Spleen (tissue), 11 donors: ENCODE measurements around the gene CDH26. TPM values are rescaled to one million over a fixed set of nuclear protein-coding genes. Genes with fewer than 3 reads are reported as not detected.

ENCODE experiments used
- DNase-seq: peaks from one replicate; pipeline ENCODE4 v3.0.0-alpha.2; 2020
- H3K27ac ChIP-seq, 8 donors: fragments of 200-600 bp; sonication (generic) in 7 of 8; 1 replicate in 4 of 8; 2 replicates in 4 of 8; pipeline versions ENCODE4 v1.5.0 to v1.8.0; 2016 to 2021; ENCODE audit warnings: inconsistent platforms in 4 of 8, mild to moderate bottlenecking in 4 of 8, moderate library complexity in 1 of 8
- H3K27me3 ChIP-seq, 7 donors: fragments of 200-600 bp; sonication (generic) in 6 of 7; replicated peaks in 1 of 7; 1 replicate in 4 of 7; 2 replicates in 3 of 7; pipeline versions ENCODE4 v1.5.0 to v1.8.0; 2016 to 2021; ENCODE audit warnings: inconsistent platforms in 3 of 7, mild to moderate bottlenecking in 1 of 7
- H3K36me3 ChIP-seq, 6 donors: fragments of 200-600 bp; sonication (generic) in 5 of 6; 1 replicate in 4 of 6; 2 replicates in 2 of 6; pipeline versions ENCODE4 v1.5.0 to v1.8.0; 2016 to 2021; ENCODE audit warnings: inconsistent platforms in 2 of 6
- H3K4me1 ChIP-seq, 6 donors: fragments of 200-600 bp; sonication (generic) in 5 of 6; 1 replicate in 3 of 6; 2 replicates in 3 of 6; pipeline versions ENCODE4 v1.5.0 to v1.8.0; 2016 to 2021; ENCODE audit warnings: inconsistent platforms in 3 of 6
- H3K4me3 ChIP-seq, 8 donors: fragments of 200-600 bp; sonication (generic) in 7 of 8; 1 replicate in 4 of 8; 2 replicates in 4 of 8; pipeline versions ENCODE4 v1.5.0 to v1.8.0; 2016 to 2021; ENCODE audit warnings: inconsistent platforms in 4 of 8, mild to moderate bottlenecking in 4 of 8, moderate library complexity in 2 of 8
- H3K9me3 ChIP-seq, 8 donors: fragments of 200-600 bp; sonication (generic) in 7 of 8; 1 replicate in 4 of 8; 2 replicates in 4 of 8; pipeline versions ENCODE4 v1.5.0 to v1.8.0; 2016 to 2021; ENCODE audit warnings: inconsistent platforms in 4 of 8
- POLR2A ChIP-seq, 3 donors: fragments of 450-650 bp; IDR thresholded peaks; one replicate each; pipeline ENCODE4 v1.5.1; 2017; ENCODE audit warnings: antibody characterized with exemption in 3 of 3, mild to moderate bottlenecking in 1 of 3
- POLR2AphosphoS5 ChIP-seq, 3 donors: sonication (generic); formaldehyde crosslinking; IDR thresholded peaks; one replicate each; pipeline ENCODE4 v1.5.1; 2017; ENCODE audit warnings: antibody characterized with exemption in 3 of 3
- WGBS, 5 donors: extraction: QIAGEN DNeasy Blood & Tissue Kit in 3 of 5; methylation state at CpG; one replicate each; pipeline versions ENCODE4 v1.1.5 to v1.1.7; 2013 to 2018; 5-methylcytosine and 5-hydroxymethylcytosine counted together
- intact Hi-C: fragments of 100-400 bp; cut with DNase I; formaldehyde crosslinking; loops from one replicate; pipeline ENCODE4 v1.15.0; 2023; ENCODE audit warnings: low total_unique reads
- polyA plus RNA-seq, 3 donors: library from polyadenylated mRNA; stranded (reverse); fragments of 200-250 nt; gene quantifications; one replicate each; pipeline ENCODE4 v1.2.1, GENCODE V29; 2013
- total RNA-seq, 7 donors: library from RNA; depleted of rRNA in 3 of 7; stranded (reverse); fragments of >200 nt in 3 of 7; fragmentation: NEBNext Ultra II Directional in 4 of 7; extraction: Animal tissue kit (Norgen Biotek cat#: 25700) in 4 of 7; gene quantifications; one replicate each; pipeline versions ENCODE4 v1.1.0 to v1.2.1, GENCODE V29; 2016 to 2021
- TF ChIP-seq, protein P1 (sequence below), 11 experiments: fragments of 200-600 bp in 7 of 11; fragments of 450-650 bp in 4 of 11; sonication (generic) in 4 of 11; IDR thresholded peaks in 8 of 11; conservative IDR thresholded peaks in 3 of 11; 1 replicate in 7 of 11; 2 replicates in 4 of 11; pipeline versions ENCODE4 v1.4.0 to v1.8.0; 2016 to 2021; ENCODE audit warnings: antibody characterized with exemption in 11 of 11, inconsistent platforms in 4 of 11, mild to moderate bottlenecking in 1 of 11
- donor health status: healthy with polysubstance abuse.
- donor health status: DM: no; HTN: no; CAD: no; lungs with moderate emphysema.
- donor health status: DM: no; HTN: no; CAD: no.
- donor health status: Bipolar disorder and iron deficiency.
- donor health status: healthy.
- donor health status: DM: no; HTN: no; CAD: no.
- donor health status: DM: yes; HTN: yes; CAD: no.

Gene CDH26
- total and polyA plus RNA-seq, 10 donors = 0.70 to 6.2 (median 2.0) TPM

DNA sequence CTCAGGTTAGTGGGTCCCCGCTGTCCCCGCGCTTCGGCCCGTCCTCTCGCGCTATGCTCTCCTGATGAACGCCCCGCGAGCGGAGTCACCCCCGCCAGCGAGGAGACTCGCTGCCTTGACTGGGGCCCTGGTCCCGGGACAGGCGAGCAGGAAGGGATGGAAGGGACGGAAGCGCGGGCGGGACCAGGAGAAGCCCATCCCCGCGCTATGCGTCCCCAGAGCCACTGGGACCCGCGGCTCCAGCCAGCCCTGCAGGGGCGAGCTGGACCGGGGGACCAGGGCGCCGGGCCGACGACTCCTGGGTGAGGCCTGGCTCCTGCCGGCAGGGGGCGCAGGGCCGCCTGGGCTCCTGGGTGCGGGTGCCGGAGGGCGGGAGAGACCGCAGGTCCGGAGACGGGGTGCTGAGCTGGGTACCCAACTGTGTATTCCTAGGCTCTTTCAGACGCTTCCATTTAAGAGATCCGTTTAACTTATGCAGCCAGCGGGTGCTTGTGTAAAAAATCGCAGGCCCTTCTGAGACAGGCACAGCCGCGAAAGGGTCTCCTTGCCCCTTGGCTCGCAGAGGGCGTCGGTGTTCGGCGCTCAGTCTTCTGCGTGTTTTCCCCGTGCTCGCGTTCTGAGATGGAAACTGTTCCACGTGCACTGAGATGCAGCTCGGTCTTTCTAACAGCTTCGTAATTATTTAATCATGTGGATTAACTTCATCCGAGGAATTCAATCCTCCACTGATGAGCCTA, 24.2 kb upstream of the CDH26 start:
- no peaks in the 10 kb centered on the region for H3K27me3 ChIP-seq
- peaks cover 25 to 65% (median 46%) of the 10 kb centered on the region in 6 donors for H3K4me1 ChIP-seq
- H3K4me3 ChIP-seq = peak overlapping the region; percentile 52 to 73 (median 68)
- TF ChIP-seq, protein P1, sequence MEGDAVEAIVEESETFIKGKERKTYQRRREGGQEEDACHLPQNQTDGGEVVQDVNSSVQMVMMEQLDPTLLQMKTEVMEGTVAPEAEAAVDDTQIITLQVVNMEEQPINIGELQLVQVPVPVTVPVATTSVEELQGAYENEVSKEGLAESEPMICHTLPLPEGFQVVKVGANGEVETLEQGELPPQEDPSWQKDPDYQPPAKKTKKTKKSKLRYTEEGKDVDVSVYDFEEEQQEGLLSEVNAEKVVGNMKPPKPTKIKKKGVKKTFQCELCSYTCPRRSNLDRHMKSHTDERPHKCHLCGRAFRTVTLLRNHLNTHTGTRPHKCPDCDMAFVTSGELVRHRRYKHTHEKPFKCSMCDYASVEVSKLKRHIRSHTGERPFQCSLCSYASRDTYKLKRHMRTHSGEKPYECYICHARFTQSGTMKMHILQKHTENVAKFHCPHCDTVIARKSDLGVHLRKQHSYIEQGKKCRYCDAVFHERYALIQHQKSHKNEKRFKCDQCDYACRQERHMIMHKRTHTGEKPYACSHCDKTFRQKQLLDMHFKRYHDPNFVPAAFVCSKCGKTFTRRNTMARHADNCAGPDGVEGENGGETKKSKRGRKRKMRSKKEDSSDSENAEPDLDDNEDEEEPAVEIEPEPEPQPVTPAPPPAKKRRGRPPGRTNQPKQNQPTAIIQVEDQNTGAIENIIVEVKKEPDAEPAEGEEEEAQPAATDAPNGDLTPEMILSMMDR (IDR thresholded peaks at IDR 0.05 in 8 of 11, conservative IDR thresholded peaks at IDR 0.05 in 3 of 11) = peak; percentile 69 to 98 (median 94)
- no peak for TF ChIP-seq POLR2A (IDR thresholded peaks at IDR 0.05)
- peak in 2 of 3 donors; percentile 58 to 81 for TF ChIP-seq POLR2AphosphoS5 (IDR thresholded peaks at IDR 0.05)
- H3K27ac ChIP-seq = peak overlapping the region in 7 of 8 donors; percentile 44 to 85 (median 76)
- H3K9me3 ChIP-seq = no peaks in the 10 kb centered on the region
- 7 to 25% (median 9%) methylated on average over 35 to 59 of the region's 59 CpGs for WGBS, 5 donors
- H3K36me3 ChIP-seq = no peaks in the 10 kb centered on the region
- DNase-seq = peak; percentile 95
- intact Hi-C loops = no loop called here

DNA sequence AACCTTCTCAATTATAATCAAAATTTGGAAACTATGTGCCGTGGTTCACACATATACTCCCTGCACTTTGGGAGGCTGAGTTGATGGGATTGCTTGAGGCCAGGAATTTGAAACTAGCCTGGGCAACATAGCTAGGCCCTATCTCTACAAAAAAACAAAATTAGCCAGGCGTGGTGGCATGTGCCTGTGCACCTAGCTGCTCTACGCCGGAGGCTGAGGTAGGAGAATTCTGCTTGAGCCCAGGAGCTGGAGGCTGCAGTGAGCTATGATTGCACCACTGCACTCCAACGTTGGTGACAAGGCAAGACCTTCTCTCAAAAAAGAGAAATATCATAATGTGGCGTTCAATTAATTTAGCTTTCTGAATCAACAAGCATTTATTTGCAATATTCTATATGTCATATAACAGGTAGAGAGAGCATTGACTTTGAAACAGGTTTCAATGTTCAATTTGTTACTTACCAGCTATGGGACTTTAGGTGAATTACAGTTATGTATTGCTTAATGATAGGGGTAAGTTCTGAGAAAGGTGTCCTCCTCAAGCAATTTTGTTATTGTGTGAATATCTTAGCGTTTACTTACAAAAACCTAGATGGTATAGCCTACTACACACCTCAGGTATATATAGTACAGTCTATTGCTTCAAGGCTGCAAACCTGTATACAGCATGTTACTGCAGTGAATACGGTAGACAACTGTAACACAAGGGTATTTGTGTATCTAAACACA, 22.6 kb upstream of the CDH26 start:
- no peaks in the 10 kb centered on the region for H3K27me3 ChIP-seq
- H3K4me1 ChIP-seq = peaks cover 28 to 70% (median 50%) of the 10 kb centered on the region in 6 donors
- H3K36me3 ChIP-seq = no peaks in the 10 kb centered on the region
- no peak for DNase-seq
- 82 to 94% (median 88%) methylated on average over 8 of the region's 8 CpGs for WGBS, 5 donors
- no peaks in the 10 kb centered on the region for H3K9me3 ChIP-seq
- TF ChIP-seq, protein P1 (IDR thresholded peaks at IDR 0.05 in 8 of 11, conservative IDR thresholded peaks at IDR 0.05 in 3 of 11) = no peak
- TF ChIP-seq POLR2A (IDR thresholded peaks at IDR 0.05) (no peak), POLR2AphosphoS5 (IDR thresholded peaks at IDR 0.05) (no peak)
- intact Hi-C loops = no loop called here
- H3K4me3 ChIP-seq = no peak overlapping the region
- no peak overlapping the region for H3K27ac ChIP-seq

DNA sequence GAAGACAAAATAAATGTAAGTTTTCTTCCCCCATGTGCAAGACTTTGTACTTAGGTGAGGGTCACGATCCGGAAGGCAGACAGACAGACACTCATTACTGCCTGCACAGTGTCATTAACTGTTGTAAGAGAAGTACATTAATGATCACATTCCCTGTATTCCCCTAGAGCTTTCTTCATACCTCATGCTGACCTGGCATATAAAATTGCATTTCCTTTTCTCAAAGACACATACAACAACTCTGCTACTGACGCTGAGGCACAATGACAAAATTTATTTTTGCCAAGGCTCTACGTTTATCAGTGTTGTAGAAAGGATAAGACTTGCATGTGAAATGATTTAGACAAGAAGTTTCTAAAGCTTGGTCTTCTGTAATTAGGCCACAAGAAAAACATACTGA, 21.8 kb upstream of the CDH26 start:
- 54 to 85% (median 74%) methylated on average over 4 of the region's 4 CpGs for whole genome bisulfite sequencing, 5 donors
- Histone ChIP-seq H3K36me3 (no peaks in the 10 kb centered on the region), H3K9me3 (no peaks in the 10 kb centered on the region), H3K4me1 (peaks cover 33 to 77% (median 56%) of the 10 kb centered on the region in 6 donors), H3K4me3 (no peak overlapping the region), H3K27me3 (no peaks in the 10 kb centered on the region), H3K27ac (peak overlapping the region in 2 of 8 donors; percentile 97 to 99)
- no peak for DNase-seq
- TF ChIP-seq POLR2A (IDR thresholded peaks at IDR 0.05) = no peak
- TF ChIP-seq, protein P1 (IDR thresholded peaks at IDR 0.05 in 8 of 11, conservative IDR thresholded peaks at IDR 0.05 in 3 of 11) = no peak
- TF ChIP-seq POLR2AphosphoS5 (IDR thresholded peaks at IDR 0.05) = no peak
- intact Hi-C loops = no loop called here

DNA sequence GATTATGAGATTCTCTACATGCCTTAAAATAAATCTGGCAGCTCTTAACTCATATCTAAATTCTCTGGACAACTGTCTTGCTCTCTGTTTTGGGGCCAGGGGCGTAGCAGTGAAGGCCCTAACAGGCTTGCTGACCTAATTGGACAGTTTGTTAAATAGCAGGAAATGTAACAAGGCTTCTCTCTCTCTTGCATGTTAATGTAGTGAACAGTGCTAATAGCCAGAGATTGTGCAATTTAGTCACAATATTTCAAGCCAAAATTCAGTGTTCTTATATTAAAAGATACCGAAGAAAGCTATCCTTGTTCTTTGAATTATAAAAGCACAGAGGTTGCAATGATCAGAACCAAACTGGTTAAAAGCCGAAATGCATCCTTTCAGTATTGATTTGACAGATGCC, 21.1 kb upstream of the CDH26 start:
- 53 to 81% (median 65%) methylated on average over 3 of the region's 3 CpGs for WGBS, 5 donors
- H3K36me3 ChIP-seq = peaks cover 0 to 3% (median 0%) of the 10 kb centered on the region in 6 donors
- no peaks in the 10 kb centered on the region for H3K27me3 ChIP-seq
- H3K4me3 ChIP-seq = peak overlapping the region in 2 of 8 donors; percentile 1 to 5
- H3K9me3 ChIP-seq = no peaks in the 10 kb centered on the region
- TF ChIP-seq, protein P1 (IDR thresholded peaks at IDR 0.05 in 8 of 11, conservative IDR thresholded peaks at IDR 0.05 in 3 of 11) = no peak
- peak overlapping the region in 2 of 8 donors; percentile 97 to 99 for H3K27ac ChIP-seq
- intact Hi-C loops = no loop called here
- DNase-seq = no peak
- peaks cover 37 to 84% (median 63%) of the 10 kb centered on the region in 6 donors for H3K4me1 ChIP-seq
